Measurements from ENCODE around the gene CHST12.
"Not testable (repeated sequence)": the region's sequence is repeated elsewhere in the genome, so short reads cannot be mapped to it uniquely, and the experiment has no call there.

CHST12 gene

DNA sequence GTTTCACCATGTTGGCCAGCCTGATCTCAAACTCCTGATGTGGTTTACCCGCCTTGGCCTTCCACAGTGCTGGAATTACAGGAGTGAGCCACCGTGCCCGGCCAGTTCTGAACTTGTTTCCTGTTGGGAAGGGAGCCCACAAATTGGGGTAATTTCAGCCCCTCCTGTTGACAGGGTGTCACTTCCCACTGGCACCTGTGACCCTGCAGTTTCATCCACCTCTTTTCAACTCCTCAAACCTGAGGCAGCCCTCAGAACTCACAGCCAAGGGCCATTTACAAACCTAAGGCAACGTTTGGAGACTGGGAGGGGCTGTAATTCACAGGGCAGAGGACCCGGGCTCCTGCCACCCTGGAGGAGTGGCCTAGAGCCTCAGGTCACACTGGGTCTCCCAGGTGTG, 22.2 kb upstream of the CHST12 start:
- ChIA-PET CTCF (no interaction called here), POLR2A (no interaction called here)
- no peak overlapping the region for H3K4me3 ChIP-seq (ENCODE audit: low read depth, low read length)
- TF ChIP-seq CTCF (IDR thresholded peaks at IDR 0.05; ENCODE audit: insufficient read depth, low read length, missing control alignments): no peak
- DNase-seq (ENCODE audit: low read depth, low spot score): no peak

- DNase-seq (ENCODE audit: low read depth, low spot score): no peak
- CTCF ChIA-PET: no interaction called here
- no peak overlapping the region for H3K4me3 ChIP-seq (ENCODE audit: low read depth, low read length)
- TF ChIP-seq CTCF (IDR thresholded peaks at IDR 0.05; ENCODE audit: insufficient read depth, low read length, missing control alignments): no peak
- POLR2A ChIA-PET: no interaction called here
These were observed 21.4 kb upstream of the CHST12 start for GRCh38 chr7:2381881-2382509.

DNA sequence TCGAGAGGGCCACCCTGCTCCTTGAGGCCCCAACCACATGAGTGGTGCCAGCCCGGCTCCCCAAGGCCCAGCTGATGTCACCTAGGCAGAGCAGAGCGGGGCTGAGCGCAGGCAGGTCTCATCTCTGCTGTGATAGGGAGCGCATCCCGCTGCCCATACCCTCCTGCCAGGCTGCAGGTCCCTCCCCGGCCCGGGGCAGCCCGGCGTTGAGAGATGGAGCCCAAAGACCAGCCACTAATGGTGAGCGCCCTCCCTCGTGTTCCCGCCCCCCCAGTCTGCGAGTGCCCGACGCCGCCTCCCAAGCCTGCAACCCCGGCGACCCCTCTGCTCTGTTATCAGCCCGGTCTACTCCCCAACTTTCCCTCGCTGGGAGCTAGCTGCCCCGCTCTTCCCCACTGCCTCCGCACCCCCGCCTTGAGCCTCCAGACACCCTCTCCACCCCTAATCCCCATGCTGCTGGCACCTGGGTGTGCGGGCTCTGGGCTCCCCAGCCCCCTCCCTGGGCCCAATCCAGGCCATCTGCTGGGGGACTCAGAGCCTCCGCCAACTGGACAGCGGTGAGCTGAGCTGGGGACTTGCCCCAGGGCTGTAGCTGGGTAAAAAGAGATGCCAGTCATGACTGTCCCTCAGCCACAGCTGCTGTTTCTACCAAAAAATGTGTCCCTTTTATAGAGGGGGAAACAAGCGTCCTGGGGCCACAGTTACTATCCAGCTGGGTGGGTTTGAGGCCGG, 19.7 kb upstream of the CHST12 start:
- no peak for DNase-seq (ENCODE audit: low read depth, low spot score)
- TF ChIP-seq CTCF (IDR thresholded peaks at IDR 0.05; ENCODE audit: insufficient read depth, low read length, missing control alignments): no peak
- H3K4me3 ChIP-seq (ENCODE audit: low read depth, low read length): no peak overlapping the region
- POLR2A ChIA-PET: interaction anchor here (0.5 to 0.8 kb wide), 3 partner anchors 14 to 54 kb away, joined by 3 to 4 read pairs (median 4); no protein-coding TSS in a partner anchor
- CTCF ChIA-PET: interaction anchor here (0.8 to 1.5 kb wide), 3 partner anchors 19 to 86 kb away, joined by 3 to 6 read pairs (median 4); no protein-coding TSS in a partner anchor

DNA sequence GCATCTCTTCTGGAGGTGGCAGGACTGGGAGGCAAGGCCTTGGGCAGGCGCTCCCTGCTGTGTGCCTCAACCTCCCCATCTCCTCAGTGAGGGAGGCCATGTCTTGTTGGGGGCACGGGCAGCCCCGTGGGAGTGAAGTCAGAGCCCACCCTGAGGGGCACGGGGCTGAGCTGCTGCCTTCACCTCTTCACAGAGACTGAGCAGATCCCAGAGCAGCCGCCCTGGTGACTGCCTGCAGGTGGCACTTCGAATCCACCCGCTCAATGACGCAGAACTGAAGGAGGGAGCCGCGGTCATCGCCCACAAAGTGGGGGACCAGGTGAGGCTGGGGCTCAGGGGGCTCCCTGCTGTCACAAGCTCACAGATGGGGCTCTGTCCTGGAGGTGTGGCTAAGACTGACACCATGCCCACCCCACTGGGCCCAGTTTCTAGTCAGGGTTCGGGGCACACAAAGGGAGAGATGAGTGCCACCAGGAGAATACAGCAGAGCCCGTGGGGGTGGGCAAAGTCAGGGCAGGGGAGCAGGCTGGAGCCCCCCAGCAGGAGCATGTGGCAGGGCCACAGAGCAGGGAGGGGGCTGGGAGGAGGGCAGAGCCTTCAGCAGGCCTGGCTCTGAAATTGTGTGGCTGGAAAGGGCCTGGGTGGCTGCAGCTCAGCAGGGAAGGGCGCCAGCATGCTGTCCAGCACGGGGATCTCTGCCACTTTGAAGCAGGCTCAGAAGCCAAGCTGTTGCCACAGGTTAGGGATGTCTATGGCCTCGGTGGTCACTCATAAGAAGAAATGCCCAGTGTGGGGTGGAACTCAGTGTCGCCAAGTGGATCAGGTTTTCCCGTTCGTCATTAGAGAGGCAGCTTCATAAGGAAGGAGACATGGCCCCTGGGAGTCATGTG, 18.8 kb upstream of the CHST12 start:
- ChIA-PET POLR2A (interaction anchor here (0.6 to 0.8 kb wide), 2 partner anchors 13 to 15 kb away, joined by 3 to 4 read pairs; no protein-coding TSS in a partner anchor), CTCF (interaction anchor here (0.5 to 1.5 kb wide), 4 partner anchors 18 to 85 kb away, joined by 3 to 6 read pairs (median 4); no protein-coding TSS in a partner anchor)
- no peak overlapping the region for H3K4me3 ChIP-seq (ENCODE audit: low read depth, low read length)
- no peak for DNase-seq (ENCODE audit: low read depth, low spot score)
- TF ChIP-seq CTCF (IDR thresholded peaks at IDR 0.05; ENCODE audit: insufficient read depth, low read length, missing control alignments): peak; percentile 25

DNA sequence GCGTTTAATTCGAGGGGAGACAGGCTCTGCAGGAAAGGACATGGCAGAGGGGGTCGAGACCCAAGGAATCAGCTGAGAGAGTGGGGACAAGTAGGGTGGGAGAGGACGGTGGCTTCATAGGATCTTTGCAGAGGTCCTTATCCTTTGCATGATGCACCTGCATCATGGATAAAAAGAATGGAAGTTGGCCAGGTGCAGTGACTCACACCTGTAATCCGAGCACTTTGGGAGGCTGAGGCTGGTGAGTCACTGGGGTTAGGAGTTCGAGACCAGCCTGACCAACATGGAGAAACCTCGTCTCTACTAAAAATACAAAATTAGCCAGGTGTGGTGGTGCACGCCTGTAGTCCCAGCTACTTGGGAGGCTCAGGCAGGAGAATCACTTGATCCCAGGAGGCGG, 17.3 kb upstream of the CHST12 start:
- H3K4me3 ChIP-seq (ENCODE audit: low read depth, low read length); DNase-seq (ENCODE audit: low read depth, low spot score); POLR2A ChIA-PET: not testable (repeated sequence)
- CTCF ChIA-PET: interaction anchor here (0.7 to 1.1 kb wide), 3 partner anchors 13 to 807 kb away, joined by 3 read pairs; no protein-coding TSS in a partner anchor

DNA sequence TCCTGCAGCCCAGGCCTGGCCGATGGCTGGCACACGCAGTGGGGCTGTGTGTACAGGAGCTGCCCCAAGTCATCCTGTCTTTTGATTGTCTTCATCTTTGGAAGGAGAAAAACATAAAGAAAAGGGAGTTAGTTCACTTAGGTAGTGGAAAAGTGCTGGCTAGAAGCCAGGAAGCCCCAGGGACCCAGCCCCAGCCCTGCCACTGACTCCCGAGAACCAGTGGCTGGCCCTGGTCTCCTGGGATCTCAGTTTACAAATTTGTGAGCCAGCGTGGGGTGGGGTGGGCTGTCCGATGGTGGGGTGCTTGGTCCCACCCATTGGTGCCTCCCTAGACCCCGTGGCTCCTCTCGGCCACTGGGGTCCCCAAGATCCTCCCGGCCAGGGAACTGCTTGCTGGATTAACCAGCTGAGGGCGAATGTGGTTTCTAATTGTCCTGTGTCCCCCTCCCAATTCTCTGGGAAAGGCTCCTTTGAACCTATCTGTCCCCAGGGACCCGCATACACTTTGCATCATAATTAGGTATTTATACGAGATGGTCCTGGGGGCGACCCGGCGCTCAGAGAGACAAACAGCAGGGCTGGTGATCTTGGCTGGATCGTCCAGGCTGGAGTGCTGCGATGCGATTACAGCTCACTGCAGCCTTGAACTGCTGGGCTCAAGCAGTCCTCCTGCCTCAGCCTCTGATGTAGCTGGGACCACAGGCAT, 16.3 kb upstream of the CHST12 start:
- TF ChIP-seq CTCF (IDR thresholded peaks at IDR 0.05; ENCODE audit: insufficient read depth, low read length, missing control alignments): no peak
- no peak for DNase-seq (ENCODE audit: low read depth, low spot score)
- H3K4me3 ChIP-seq (ENCODE audit: low read depth, low read length): no peak overlapping the region
- ChIA-PET POLR2A (no interaction called here), CTCF (interaction anchor here (0.7 to 1.1 kb wide), 4 partner anchors 8 to 808 kb away, joined by 3 to 4 read pairs (median 3); no protein-coding TSS in a partner anchor)

All from AG04449 (cell line).